HEK293 (cell line): ENCODE data around the gene ZNF521.

ENCODE experiments used
- CTCF ChIA-PET: fragments of 350-600 bp; formaldehyde crosslinking; extraction: SDS; loops from one replicate; lab custom pipeline; 2021; ENCODE audit warnings: antibody characterized with exemption; lab: Yijun Ruan, JAX
- POLR2A ChIA-PET: fragments of 300-600 bp; formaldehyde crosslinking; extraction: SDS; loops from one replicate; lab custom pipeline; 2020; ENCODE audit warnings: antibody characterized with exemption, inconsistent platforms; lab: Yijun Ruan, JAX
- H3K27ac ChIP-seq: fragments of 200-500 bp; sonication (Bioruptor generic); 2 replicates; pipeline ENCODE4 v1.5.1; 2014; ENCODE audit warnings: low read depth, low read length, control low read depth, inconsistent platforms; ENCODE audit errors: extremely low read depth
- H3K36me3 ChIP-seq, 2 experiments: fragments of 200-500 bp in 1 of 2; sonication (Bioruptor generic) in 1 of 2; 1 replicate in 1 of 2; 2 replicates in 1 of 2; pipeline ENCODE4 v1.5.1; 2014 to 2017; ENCODE audit warnings: inconsistent platforms in 2 of 2, low read length in 2 of 2; ENCODE audit not compliant: control insufficient read depth in 2 of 2, insufficient read depth in 1 of 2
- H3K4me1 ChIP-seq: fragments of 200-500 bp; sonication (Bioruptor generic); 2 replicates; pipeline ENCODE4 v1.5.1; 2014; ENCODE audit warnings: mild to moderate bottlenecking, low read length, inconsistent platforms; ENCODE audit not compliant: control insufficient read depth, insufficient read depth
- H3K4me3 ChIP-seq: 2 replicates; pipeline ENCODE4 v1.5.1; 2011; ENCODE audit warnings: low read depth, mild to moderate bottlenecking, control low read depth, low read length, moderate library complexity
- H3K9me3 ChIP-seq: fragments of 200-500 bp; sonication (Bioruptor generic); 2 replicates; pipeline ENCODE4 v1.5.1; 2014; ENCODE audit warnings: low read depth, low read length, inconsistent platforms; ENCODE audit not compliant: control insufficient read depth, insufficient read depth
- BCL11A ChIP-seq: fragments of 450-650 bp; formaldehyde crosslinking; IDR thresholded peaks from 2 replicates; pipeline ENCODE4 v1.5.1; 2016; ENCODE audit warnings: low read depth, missing biosample characterization, missing genetic modification characterization
- FEZF1 ChIP-seq: fragments of 450-650 bp; formaldehyde crosslinking; IDR thresholded peaks from 2 replicates; pipeline ENCODE4 v1.5.1; 2016; ENCODE audit warnings: missing biosample characterization, missing genetic modification characterization
- GLI4 ChIP-seq: fragments of 450-650 bp; formaldehyde crosslinking; IDR thresholded peaks from 2 replicates; pipeline ENCODE4 v1.5.1; 2016; ENCODE audit warnings: missing biosample characterization, missing genetic modification characterization
- INSM2 ChIP-seq: fragments of 450-650 bp; formaldehyde crosslinking; IDR thresholded peaks from 2 replicates; pipeline ENCODE4 v1.5.1; 2016; ENCODE audit warnings: missing biosample characterization, missing genetic modification characterization
- KLF16 ChIP-seq: fragments of 450-650 bp; formaldehyde crosslinking; IDR thresholded peaks from 2 replicates; pipeline ENCODE4 v1.5.1; 2017; ENCODE audit warnings: missing biosample characterization, missing genetic modification characterization
- OSR2 ChIP-seq: fragments of 450-650 bp; formaldehyde crosslinking; IDR thresholded peaks from 2 replicates; pipeline ENCODE4 v1.5.1; 2016; ENCODE audit warnings: missing biosample characterization, missing genetic modification characterization
- PBX3 ChIP-seq: sonication (generic); formaldehyde crosslinking; IDR thresholded peaks from 2 replicates; pipeline ENCODE4 v1.8.1; 2022; ENCODE audit warnings: mild to moderate bottlenecking, moderate library complexity, missing genetic modification reagents
- PRDM1 ChIP-seq: fragments of 450-650 bp; formaldehyde crosslinking; IDR thresholded peaks from 2 replicates; pipeline ENCODE4; 2016; ENCODE audit warnings: missing biosample characterization, missing genetic modification characterization
- SP2 ChIP-seq: fragments of 450-650 bp; formaldehyde crosslinking; IDR thresholded peaks from 2 replicates; pipeline ENCODE4 v1.5.1; 2016; ENCODE audit warnings: missing biosample characterization, missing genetic modification characterization
- TCF7L2 ChIP-seq: IDR thresholded peaks from 2 replicates; pipeline ENCODE4 v1.6.1; 2011; ENCODE audit warnings: low read depth, mild to moderate bottlenecking, inconsistent platforms, low read length, moderate library complexity, borderline replicate concordance
- TSHZ1 ChIP-seq: fragments of 450-650 bp; formaldehyde crosslinking; IDR thresholded peaks from 2 replicates; pipeline ENCODE4 v1.5.1; 2016; ENCODE audit warnings: missing biosample characterization, missing genetic modification characterization, borderline replicate concordance
- ZBTB10 ChIP-seq: fragments of 450-650 bp; formaldehyde crosslinking; IDR thresholded peaks from 2 replicates; pipeline ENCODE4 v1.5.1; 2016; ENCODE audit warnings: missing biosample characterization, missing genetic modification characterization
- ZBTB6 ChIP-seq: fragments of 450-650 bp; formaldehyde crosslinking; IDR thresholded peaks from 2 replicates; pipeline ENCODE4 v1.5.1; 2017; ENCODE audit warnings: missing biosample characterization, missing genetic modification characterization
- ZFP41 ChIP-seq: fragments of 450-650 bp; formaldehyde crosslinking; IDR thresholded peaks from 2 replicates; pipeline ENCODE4 v1.5.1; 2016; ENCODE audit warnings: missing biosample characterization, missing genetic modification characterization, borderline replicate concordance
- ZNF10 ChIP-seq: fragments of 450-650 bp; formaldehyde crosslinking; IDR thresholded peaks from 2 replicates; pipeline ENCODE4 v1.5.1; 2017; ENCODE audit warnings: missing biosample characterization, missing genetic modification characterization
- ZNF23 ChIP-seq: fragments of 450-650 bp; formaldehyde crosslinking; IDR thresholded peaks from 2 replicates; pipeline ENCODE4 v1.5.1; 2016; ENCODE audit warnings: missing biosample characterization, missing genetic modification characterization, borderline replicate concordance
- ZNF248 ChIP-seq: fragments of 450-650 bp; formaldehyde crosslinking; IDR thresholded peaks from 2 replicates; pipeline ENCODE4 v1.5.1; 2017; ENCODE audit warnings: missing biosample characterization, missing genetic modification characterization
- ZNF292 ChIP-seq: fragments of 450-650 bp; formaldehyde crosslinking; IDR thresholded peaks from 2 replicates; pipeline ENCODE4 v1.5.1; 2016; ENCODE audit warnings: low read depth, missing biosample characterization, missing genetic modification characterization, borderline replicate concordance
- ZNF514 ChIP-seq: fragments of 450-650 bp; formaldehyde crosslinking; IDR thresholded peaks from 2 replicates; pipeline ENCODE4 v1.5.1; 2016; ENCODE audit warnings: missing biosample characterization, missing genetic modification characterization
- ZNF521 ChIP-seq: fragments of 450-650 bp; formaldehyde crosslinking; IDR thresholded peaks from 2 replicates; pipeline ENCODE4 v1.5.1; 2017; ENCODE audit warnings: missing biosample characterization, mild to moderate bottlenecking, missing genetic modification characterization
- ZNF600 ChIP-seq: fragments of 450-650 bp; formaldehyde crosslinking; IDR thresholded peaks from 2 replicates; pipeline ENCODE4 v1.5.1; 2016; ENCODE audit warnings: missing biosample characterization, missing genetic modification characterization
- ZNF610 ChIP-seq: fragments of 450-650 bp; formaldehyde crosslinking; IDR thresholded peaks from 2 replicates; pipeline ENCODE4 v1.5.1; 2016; ENCODE audit warnings: missing biosample characterization, missing genetic modification characterization, borderline replicate concordance
- ZNF629 ChIP-seq: fragments of 450-650 bp; formaldehyde crosslinking; IDR thresholded peaks from 2 replicates; pipeline ENCODE4 v1.5.1; 2017; ENCODE audit warnings: missing biosample characterization, missing genetic modification characterization
- ZNF704 ChIP-seq: fragments of 450-650 bp; formaldehyde crosslinking; IDR thresholded peaks from 2 replicates; pipeline ENCODE4 v1.5.1; 2016; ENCODE audit warnings: missing biosample characterization, missing genetic modification characterization
- ZNF747 ChIP-seq: fragments of 450-650 bp; formaldehyde crosslinking; IDR thresholded peaks from 2 replicates; pipeline ENCODE4 v1.5.1; 2016; ENCODE audit warnings: missing biosample characterization, missing genetic modification characterization
- ZNF785 ChIP-seq: fragments of 450-650 bp; formaldehyde crosslinking; IDR thresholded peaks from 2 replicates; pipeline ENCODE4 v1.5.1; 2016; ENCODE audit warnings: missing biosample characterization, missing genetic modification characterization

The ZNF521 gene

GRCh38 chr18:25066516-25066915 is 285.4 kb downstream of the ZNF521 start:
- H3K9me3 ChIP-seq = no peaks in the 10 kb centered on the region
- H3K36me3 ChIP-seq = no peaks in the 10 kb centered on the region
- ChIA-PET CTCF (interaction anchor here (0.6 kb wide), 1 partner anchor 1614 kb away, joined by 3 read pairs; no protein-coding TSS in a partner anchor), POLR2A (no interaction called here)
- no peak overlapping the region for H3K4me3 ChIP-seq
- H3K4me1 ChIP-seq = no peaks in the 10 kb centered on the region
- TF ChIP-seq ZNF292 (tag by site-specific recombination) = no peak
- TF ChIP-seq ZNF785 (tag by site-specific recombination) = no peak
- TF ChIP-seq ZNF514 (tag by site-specific recombination) = no peak
- TF ChIP-seq ZFP41 (tag by site-specific recombination) = no peak
- no peak for TF ChIP-seq ZNF248 (tag by site-specific recombination)
- TF ChIP-seq FEZF1 (tag by site-specific recombination) = no peak
- no peak for TF ChIP-seq ZBTB6 (tag by site-specific recombination)
- no peak for TF ChIP-seq BCL11A (tag by site-specific recombination)
- no peak for TF ChIP-seq ZNF610
- TF ChIP-seq ZNF23 (tag by site-specific recombination) = no peak
- TF ChIP-seq INSM2 = no peak
- no peak for TF ChIP-seq PBX3 (CRISPR knock-in tag)
- no peak for TF ChIP-seq SP2 (tag by site-specific recombination)
- TF ChIP-seq PRDM1 (tag by site-specific recombination) = no peak
- TF ChIP-seq ZNF521 = no peak
- TF ChIP-seq ZNF10 (tag by site-specific recombination) = no peak
- TF ChIP-seq ZNF704 (tag by site-specific recombination) = no peak
- no peak for TF ChIP-seq TCF7L2
- TF ChIP-seq GLI4 (tag by site-specific recombination) = no peak
- no peak overlapping the region for H3K27ac ChIP-seq

- CTCF ChIA-PET = no interaction called here
- no peak overlapping the region for H3K4me3 ChIP-seq
- no peaks in the 10 kb centered on the region for H3K9me3 ChIP-seq
- no peaks in the 10 kb centered on the region for H3K36me3 ChIP-seq
- no peaks in the 10 kb centered on the region for H3K4me1 ChIP-seq
- H3K27ac ChIP-seq = no peak overlapping the region
- POLR2A ChIA-PET = no interaction called here
- TF ChIP-seq ZNF600 (tag by site-specific recombination) (no peak), ZBTB10 (tag by site-specific recombination) (no peak), BCL11A (tag by site-specific recombination) (no peak), ZNF747 (no peak), TSHZ1 (tag by site-specific recombination) (no peak), ZNF629 (tag by site-specific recombination) (no peak), OSR2 (no peak), ZNF514 (tag by site-specific recombination) (no peak), KLF16 (no peak)
Observed at GRCh38 chr18:25062720-25063119, 289.2 kb downstream of the ZNF521 start.
